HG03342 (cell line): ENCODE results near the gene ZNF789.
"Not testable (repeated sequence)": the region's sequence is repeated elsewhere in the genome, so short reads cannot be mapped to it uniquely, and the experiment has no call there.

Source experiments
- ATAC-seq: cut with Tn5 transposase; IDR thresholded peaks from one replicate; pipeline ENCODE4 v1.9.1; 2021; ENCODE audit warnings: mild to moderate bottlenecking, moderate library complexity; ENCODE audit not compliant: unreplicated experiment

The ZNF789 gene

GRCh38 chr7:99472561-99473314, at the start of gene ZNF789:
Gene ZNF789 (plus strand): TSS chr7:99472890. CDS start chr7:99476457, 3,567 bp downstream.
- peak; percentile 97 for ATAC-seq

DNA sequence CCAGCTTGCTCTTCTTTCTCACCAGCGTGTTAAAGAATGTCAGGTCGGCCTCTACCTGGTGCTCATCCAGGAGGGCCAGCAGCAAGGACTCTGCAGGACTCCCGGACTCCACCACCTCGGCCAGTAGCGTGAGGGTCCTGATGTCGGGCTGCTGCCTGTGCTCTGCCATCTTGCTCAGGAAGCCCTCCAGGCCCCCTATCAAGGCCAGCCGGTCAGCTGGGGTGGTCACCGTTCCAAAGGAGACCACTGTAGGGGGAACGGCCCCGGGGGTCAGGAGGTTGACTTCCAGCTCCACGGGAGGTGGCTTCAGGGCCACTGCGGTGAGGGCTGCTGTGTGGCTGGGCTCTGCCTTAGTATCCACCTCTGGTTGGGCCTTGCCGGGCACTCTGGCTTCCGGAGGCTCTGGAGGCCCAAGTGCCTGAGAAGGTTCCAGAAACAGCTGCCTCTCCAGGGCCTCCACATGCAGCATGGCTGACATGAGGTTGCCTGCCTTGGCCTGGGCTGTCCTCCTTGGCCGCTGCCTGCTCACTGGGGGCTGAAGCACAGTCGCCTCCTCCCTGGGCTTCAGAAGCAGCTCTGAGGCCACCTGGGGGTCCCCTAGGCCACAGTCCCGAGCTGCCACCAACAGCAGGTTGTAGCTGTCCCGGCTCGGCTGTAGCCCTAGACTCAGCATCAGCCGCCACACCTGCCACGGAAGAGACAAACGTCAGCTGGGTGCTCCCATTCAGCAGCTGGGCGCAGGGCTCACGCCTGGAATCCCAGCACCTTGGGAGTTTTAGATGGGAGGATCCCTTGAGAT, 47.6 kb upstream of the ZNF789 start:
- no peak for ATAC-seq

DNA sequence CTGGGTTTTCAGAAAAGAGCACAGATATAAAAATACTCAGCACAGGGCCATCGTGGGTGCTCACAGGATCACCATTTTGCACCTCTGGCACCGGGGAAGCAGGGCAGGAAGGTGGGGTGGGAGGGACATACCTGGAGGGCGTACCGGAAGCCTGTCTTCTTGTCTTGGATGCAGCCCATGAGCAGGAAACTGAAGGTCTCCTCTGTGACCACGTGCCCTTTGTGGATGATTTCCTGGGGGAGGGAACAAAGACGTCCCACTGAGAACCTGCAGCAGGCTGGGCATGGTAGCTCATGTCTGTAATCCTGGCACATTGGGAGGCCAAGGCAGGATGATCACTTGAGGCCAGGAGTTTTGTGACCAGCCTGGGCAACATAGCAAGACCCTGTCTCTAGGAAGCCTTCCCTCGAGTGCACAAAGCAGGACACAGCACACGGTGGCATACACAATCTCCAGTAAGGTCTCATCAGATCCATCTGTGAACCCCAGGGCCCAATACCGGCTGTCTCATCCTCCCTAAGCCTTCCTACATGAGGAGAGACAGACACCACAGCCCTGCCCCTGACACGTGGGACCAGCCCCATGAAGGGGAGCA, 43.6 kb upstream of the ZNF789 start:
- ATAC-seq = no peak

GRCh38 chr7:99429756-99430155, 42.9 kb upstream of the ZNF789 start:
- ATAC-seq = no peak

DNA sequence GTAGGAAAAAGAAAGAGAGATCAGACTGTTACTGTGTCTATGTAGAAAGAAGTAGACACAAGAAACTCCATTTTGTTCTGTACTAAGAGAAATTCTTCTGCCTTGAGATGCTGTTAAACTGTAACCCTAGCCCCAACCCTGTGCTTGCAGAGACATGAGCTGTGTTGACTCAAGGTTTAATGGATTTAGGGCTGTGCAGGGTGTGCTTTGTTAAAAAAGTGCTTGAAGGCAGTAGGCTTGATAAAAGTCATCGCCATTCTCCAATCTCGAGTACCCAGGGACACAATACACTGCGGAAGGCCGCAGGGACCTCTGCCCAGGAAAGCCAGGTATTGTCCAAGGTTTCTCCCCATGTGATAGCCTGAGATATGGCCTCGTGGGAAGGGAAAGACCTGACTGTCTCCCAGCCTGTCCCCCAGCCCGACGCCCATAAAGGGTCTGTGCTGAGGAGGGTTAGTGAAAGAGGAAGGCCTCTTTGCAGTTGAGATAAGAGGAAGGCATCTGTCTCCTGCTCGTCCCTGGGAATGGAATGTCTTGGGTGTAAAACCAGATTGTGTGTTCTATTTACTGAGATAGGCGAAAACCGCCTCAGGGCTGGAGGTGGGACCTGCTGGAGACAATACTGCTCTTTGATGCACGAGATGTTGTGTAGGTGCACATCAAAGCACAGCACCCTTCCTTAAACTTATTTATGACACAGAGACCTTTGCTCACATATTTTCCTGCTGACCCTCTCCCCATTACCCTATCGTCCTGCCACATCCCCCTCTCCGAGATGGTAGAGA, 40.7 kb upstream of the ZNF789 start:
- ATAC-seq = not testable (repeated sequence)

DNA sequence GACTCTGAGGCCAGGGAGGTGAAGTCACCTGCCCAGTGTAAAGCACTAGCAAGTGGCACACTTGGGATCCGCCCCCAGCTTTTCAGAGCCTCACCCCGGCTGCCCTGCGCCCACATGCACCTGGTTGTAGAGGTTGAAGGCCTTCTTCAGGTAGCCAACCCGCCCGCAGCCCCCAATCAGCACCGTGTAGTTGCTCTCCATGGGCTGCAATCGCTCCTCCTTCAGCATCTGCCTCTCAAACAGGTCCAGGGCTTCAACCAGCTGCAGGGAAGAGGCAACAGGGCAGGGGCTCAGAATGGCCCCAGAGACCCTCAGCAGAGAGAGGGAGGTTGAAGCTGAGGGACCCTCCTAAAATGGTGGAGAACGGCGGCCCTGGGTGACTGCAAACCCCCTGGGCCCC, 39.5 kb upstream of the ZNF789 start:
- no peak for ATAC-seq

DNA sequence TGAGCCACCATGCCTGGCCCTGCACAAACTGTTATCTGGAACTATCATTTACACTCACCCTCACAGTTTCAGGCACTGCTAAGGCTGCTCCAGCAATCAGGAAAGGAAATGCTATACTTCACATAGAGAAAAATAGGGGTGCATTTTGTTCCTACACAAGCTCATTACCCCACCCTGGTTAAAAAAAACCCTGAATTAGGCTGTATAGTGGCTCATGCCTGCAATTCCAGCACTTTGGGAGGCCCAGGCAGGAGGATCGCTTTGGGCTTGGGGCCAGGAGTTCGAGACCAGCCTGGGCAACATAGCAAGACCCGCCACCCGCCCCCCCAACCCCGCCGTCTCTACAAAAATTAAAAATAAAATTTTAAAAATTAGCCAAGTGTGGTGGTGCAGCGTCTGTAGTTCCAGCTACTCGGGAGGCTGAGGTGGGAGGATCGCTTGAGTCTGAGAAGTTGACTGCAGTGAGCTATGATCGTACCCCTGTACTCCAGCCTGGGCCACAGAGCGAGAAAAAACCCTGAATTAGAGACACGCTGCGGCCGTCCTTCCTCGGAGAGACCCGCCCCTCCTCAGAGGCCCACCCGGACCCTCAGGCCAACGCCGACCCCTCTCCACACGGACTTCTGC, 34.6 kb upstream of the ZNF789 start:
- ATAC-seq = no peak

- peak; percentile 90 for ATAC-seq
These were observed 33.9 kb upstream of the ZNF789 start, which contains the start of the genes CPSF4 and PTCD1 for GRCh38 chr7:99438573-99439480. Gene CPSF4 (plus strand): TSS chr7:99438943. CDS start chr7:99439083, 140 bp downstream. Gene PTCD1 (minus strand): TSS chr7:99438798. CDS start chr7:99435242, 3,556 bp downstream.

DNA sequence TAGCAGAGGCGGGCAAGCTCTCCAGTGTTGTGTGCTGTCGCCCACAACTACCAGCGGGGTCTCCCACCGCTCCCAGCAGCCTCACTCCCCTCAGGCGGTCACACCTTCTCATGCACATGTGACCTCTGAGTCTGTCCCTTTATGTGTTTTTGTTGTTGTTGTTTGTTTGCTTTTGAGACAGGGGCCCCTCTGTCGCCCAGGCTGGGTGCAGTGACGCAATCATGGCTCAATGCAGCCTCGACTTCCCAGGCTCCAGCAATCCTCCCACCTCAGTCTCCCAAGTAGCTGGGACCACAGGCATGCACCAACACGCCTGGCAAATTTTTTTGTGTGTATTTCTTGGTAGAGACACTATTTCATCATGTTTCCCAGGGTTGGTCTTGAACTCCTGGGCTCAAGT, 32.5 kb upstream of the ZNF789 start:
- no peak for ATAC-seq

- ATAC-seq = no peak
These were observed 26.6 kb upstream of the ZNF789 start for GRCh38 chr7:99446096-99446495.

- no peak for ATAC-seq
These were observed 24.7 kb upstream of the ZNF789 start for GRCh38 chr7:99447943-99448342.

- no peak for ATAC-seq
These were observed 23.8 kb upstream of the ZNF789 start for GRCh38 chr7:99448855-99449254.

GRCh38 chr7:99449326-99449725, 23.4 kb upstream of the ZNF789 start:
- no peak for ATAC-seq

DNA sequence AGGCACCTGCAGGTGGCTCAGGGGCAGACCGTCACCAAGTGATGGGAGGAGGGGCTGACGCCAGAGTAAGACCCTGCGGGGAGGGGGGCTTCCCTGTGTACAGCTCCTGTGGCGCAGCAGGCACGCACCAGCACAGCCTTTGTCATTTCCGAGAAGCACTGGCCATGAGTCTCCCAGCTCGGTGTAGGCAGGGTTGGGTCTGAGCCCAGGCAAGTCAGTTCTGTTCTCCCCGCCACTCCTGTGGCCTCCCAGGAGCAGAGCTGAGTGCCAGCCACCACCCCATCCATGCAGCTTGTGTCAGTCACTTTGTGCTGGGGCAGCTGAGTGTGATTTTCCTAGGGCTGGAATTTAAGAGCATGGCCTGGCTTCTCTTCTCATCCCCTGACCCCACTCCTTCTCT, 20.8 kb upstream of the ZNF789 start:
- ATAC-seq = no peak

DNA sequence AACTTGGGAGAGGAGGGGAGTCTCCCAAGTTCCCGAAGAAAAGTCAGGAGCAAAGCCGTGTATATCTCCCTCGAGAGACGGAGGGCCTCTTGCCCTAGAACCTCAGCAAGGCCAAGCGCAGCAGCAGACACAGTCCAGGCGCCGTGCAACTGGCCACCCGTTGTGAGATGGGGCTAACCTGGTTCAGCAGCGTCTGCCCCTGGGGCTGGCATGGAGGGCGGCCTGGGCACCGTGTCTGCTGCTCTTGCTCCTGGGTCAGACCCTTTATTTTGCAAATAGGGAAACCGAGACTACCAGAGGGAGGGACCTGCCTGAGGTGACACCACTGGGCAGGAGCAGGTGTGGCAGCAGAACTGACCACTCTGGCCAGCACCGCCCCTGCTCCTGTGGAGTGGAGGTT, 20.1 kb upstream of the ZNF789 start:
- no peak for ATAC-seq

- ATAC-seq = no peak
These were observed 19.6 kb upstream of the ZNF789 start for GRCh38 chr7:99453105-99453504.

DNA sequence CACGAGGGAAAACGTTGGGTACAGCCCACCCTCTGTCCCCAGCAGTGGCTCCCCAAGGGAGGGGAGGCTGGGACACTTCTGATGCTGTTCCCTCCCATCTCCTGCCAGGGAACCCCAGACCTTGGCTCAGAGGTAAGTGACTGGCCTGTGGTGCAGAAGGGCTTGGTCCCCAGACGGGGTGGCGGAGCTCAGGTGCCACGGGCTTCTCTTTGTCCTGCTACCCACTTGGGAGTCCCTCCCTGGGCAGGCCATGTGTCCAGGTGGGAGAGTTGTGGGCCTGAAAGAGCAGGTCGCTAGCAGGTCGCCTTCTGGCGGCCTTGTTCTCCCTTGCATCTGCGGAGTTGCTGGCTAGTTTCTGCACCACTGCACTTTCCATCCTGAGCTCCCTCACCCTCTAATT, 16.8 kb upstream of the ZNF789 start:
- ATAC-seq = no peak

DNA sequence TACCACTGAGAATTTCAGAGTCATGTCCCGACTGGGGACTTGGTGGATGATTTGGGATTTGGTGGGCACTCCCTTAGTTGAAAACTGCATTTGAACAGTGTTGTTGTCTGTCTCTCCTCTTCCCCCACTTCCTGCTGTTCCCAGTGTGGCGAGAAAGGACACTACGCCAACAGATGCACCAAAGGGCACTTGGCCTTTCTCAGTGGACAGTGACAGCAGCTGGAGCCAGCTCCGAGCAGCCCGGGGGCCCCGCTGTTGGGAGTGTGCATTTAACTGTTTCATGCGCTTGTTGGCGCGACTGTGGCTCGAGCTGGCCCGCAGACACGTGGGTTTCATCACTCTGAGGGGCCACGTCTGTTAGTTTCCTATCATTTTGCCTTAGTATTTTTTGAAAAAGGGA, 16.4 kb upstream of the ZNF789 start:
- ATAC-seq = no peak

DNA sequence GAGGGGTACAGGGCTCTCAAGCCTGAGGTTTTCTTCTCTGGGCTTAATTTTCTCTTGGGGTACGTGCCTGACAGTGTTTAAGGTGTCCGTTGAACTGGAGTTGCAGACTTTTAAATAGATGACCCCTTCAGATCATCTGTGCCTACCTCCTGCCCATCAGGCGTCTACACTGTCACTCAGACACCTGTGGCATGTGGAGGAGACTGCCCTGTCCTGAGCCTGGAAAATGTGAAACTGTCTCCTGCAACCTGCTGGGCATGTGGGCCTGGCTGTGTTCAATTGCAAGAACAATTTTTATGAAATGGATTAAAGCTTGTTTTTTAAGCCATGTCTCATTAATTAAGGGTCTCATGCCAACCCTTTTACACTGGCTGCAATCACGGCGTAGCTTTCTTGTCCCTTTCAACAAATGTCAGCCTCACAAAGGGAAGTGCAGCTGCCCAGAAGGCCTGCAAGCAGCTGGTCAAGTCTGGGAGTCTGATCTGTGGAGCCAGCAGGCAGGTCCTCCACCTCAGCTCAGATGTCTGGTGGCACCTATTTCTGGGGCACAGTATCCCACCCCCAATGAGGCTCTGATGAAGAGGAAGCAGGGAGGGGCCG, 15.5 kb upstream of the ZNF789 start:
- no peak for ATAC-seq
